Smooth muscle cell (in vitro differentiated cells): ENCODE measurements around the gene HTR1D. TPM values are rescaled to one million over a fixed set of nuclear protein-coding genes. Genes with fewer than 3 reads are reported as not detected.

Source experiments
- DNase-seq: peaks from one replicate; lab custom pipeline; 2025; ENCODE audit not compliant: unreplicated experiment; lab: John Stamatoyannopoulos, UW
- H2AFZ ChIP-seq: fragments of 200-600 bp; sonication (generic); 2 replicates; pipeline ENCODE4 v1.6.0; 2016; ENCODE audit warnings: antibody characterized with exemption, low read depth, mild to moderate bottlenecking
- H3F3A ChIP-seq: fragments of 200-600 bp; sonication (generic); 2 replicates; pipeline ENCODE4 v1.6.0; 2017; ENCODE audit warnings: antibody characterized with exemption, low read depth
- H3K27ac ChIP-seq: fragments of 200-600 bp; sonication (generic); 2 replicates; pipeline ENCODE4 v1.5.1; 2016; ENCODE audit warnings: low read depth, mild to moderate bottlenecking
- H3K27me3 ChIP-seq: fragments of 200-600 bp; sonication (generic); 2 replicates; pipeline ENCODE4 v1.6.1; 2016; ENCODE audit warnings: low read depth, mild to moderate bottlenecking
- H3K36me3 ChIP-seq: fragments of 200-600 bp; sonication (generic); 2 replicates; pipeline ENCODE4 v1.5.1; 2016; ENCODE audit warnings: low read depth
- H3K4me1 ChIP-seq: fragments of 200-600 bp; sonication (generic); 2 replicates; pipeline ENCODE4 v1.5.1; 2016; ENCODE audit warnings: low read depth
- H3K4me2 ChIP-seq: fragments of 200-600 bp; sonication (generic); 2 replicates; pipeline ENCODE4 v1.6.0; 2016; ENCODE audit warnings: mild to moderate bottlenecking
- H3K4me3 ChIP-seq: fragments of 200-600 bp; sonication (generic); 2 replicates; pipeline ENCODE4 v1.5.1; 2016; ENCODE audit warnings: mild to moderate bottlenecking
- H3K79me2 ChIP-seq: fragments of 200-600 bp; sonication (generic); 2 replicates; pipeline ENCODE4 v1.6.0; 2016; ENCODE audit warnings: low read depth, mild to moderate bottlenecking
- H3K9ac ChIP-seq: fragments of 200-600 bp; sonication (generic); 2 replicates; pipeline ENCODE4 v1.6.0; 2016; ENCODE audit warnings: low read depth
- H3K9me3 ChIP-seq: fragments of 200-600 bp; sonication (generic); replicated peaks from 2 replicates; pipeline ENCODE4 v1.5.1; 2016; ENCODE audit warnings: low read depth
- H4K20me1 ChIP-seq: fragments of 200-600 bp; sonication (generic); 2 replicates; pipeline ENCODE4 v1.6.0; 2016; ENCODE audit warnings: low read depth
- WGBS: methylation state at CpG from one replicate; pipeline ENCODE4 v1.1.7; 2016; ENCODE audit warnings: low lambda C conversion rate; 5-methylcytosine and 5-hydroxymethylcytosine counted together
- polyA plus RNA-seq: library from polyadenylated mRNA; unstranded; fragments of >200 nt; fragmentation: Nextera tagmentation; extraction: Ambion mirVana; gene quantifications from 2 replicates; pipeline ENCODE4 v1.2.1, GENCODE V29; 2016
- total RNA-seq: library from RNA; depleted of rRNA; stranded (reverse); fragments of >200 nt; gene quantifications from 2 replicates; pipeline ENCODE4 v1.2.3, GENCODE V29; 2014
- TF ChIP-seq, protein P1 (sequence below): fragments of 200-600 bp; sonication (generic); IDR thresholded peaks from 2 replicates; pipeline ENCODE4 v1.5.1; 2017; ENCODE audit warnings: borderline replicate concordance, mild to moderate bottlenecking, antibody characterized with exemption; ENCODE audit not compliant: insufficient read depth, poor library complexity, severe bottlenecking

HTR1D gene
- total and polyA plus RNA-seq, 2 experiments from 2014 or later = 0.26 to 1.1 TPM

DNA sequence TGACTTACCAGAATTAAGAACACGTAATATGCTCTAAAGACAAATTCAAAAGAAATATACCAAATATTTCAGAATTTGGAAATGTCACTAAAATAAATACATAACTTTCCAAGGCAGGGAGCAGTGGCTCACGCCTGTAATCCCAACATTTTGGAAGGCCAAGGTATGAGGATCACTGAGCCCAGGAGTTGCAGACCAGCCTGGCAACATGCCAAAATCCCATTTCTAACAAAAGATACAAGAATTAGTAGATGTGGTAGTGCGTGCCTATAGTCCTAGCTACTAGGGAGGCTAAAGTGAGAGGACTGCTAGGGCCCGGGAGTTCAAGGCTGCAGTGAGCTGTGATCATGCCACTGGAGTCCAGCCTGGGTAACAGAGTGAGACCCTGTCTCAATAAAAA lies 60.4 kb downstream of the HTR1D start:
- H3K4me3 ChIP-seq = no peak overlapping the region
- H2AFZ ChIP-seq = no peak overlapping the region
- peaks cover 100% of the 10 kb centered on the region for H3K79me2 ChIP-seq
- over 99% methylated on average over 4 of the region's 4 CpGs for WGBS
- no peaks in the 10 kb centered on the region for H3K27me3 ChIP-seq
- peaks cover 10% of the 10 kb centered on the region for H3F3A ChIP-seq
- no peak overlapping the region for H3K9ac ChIP-seq
- no peak overlapping the region for H3K4me2 ChIP-seq
- H3K36me3 ChIP-seq = no peaks in the 10 kb centered on the region
- H3K9me3 ChIP-seq = no peaks in the 10 kb centered on the region
- no peak overlapping the region for H3K27ac ChIP-seq
- no peaks in the 10 kb centered on the region for H3K4me1 ChIP-seq
- TF ChIP-seq, protein P1, sequence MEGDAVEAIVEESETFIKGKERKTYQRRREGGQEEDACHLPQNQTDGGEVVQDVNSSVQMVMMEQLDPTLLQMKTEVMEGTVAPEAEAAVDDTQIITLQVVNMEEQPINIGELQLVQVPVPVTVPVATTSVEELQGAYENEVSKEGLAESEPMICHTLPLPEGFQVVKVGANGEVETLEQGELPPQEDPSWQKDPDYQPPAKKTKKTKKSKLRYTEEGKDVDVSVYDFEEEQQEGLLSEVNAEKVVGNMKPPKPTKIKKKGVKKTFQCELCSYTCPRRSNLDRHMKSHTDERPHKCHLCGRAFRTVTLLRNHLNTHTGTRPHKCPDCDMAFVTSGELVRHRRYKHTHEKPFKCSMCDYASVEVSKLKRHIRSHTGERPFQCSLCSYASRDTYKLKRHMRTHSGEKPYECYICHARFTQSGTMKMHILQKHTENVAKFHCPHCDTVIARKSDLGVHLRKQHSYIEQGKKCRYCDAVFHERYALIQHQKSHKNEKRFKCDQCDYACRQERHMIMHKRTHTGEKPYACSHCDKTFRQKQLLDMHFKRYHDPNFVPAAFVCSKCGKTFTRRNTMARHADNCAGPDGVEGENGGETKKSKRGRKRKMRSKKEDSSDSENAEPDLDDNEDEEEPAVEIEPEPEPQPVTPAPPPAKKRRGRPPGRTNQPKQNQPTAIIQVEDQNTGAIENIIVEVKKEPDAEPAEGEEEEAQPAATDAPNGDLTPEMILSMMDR = no peak
- peaks cover 100% of the 10 kb centered on the region for H4K20me1 ChIP-seq
- no peak for DNase-seq

DNA sequence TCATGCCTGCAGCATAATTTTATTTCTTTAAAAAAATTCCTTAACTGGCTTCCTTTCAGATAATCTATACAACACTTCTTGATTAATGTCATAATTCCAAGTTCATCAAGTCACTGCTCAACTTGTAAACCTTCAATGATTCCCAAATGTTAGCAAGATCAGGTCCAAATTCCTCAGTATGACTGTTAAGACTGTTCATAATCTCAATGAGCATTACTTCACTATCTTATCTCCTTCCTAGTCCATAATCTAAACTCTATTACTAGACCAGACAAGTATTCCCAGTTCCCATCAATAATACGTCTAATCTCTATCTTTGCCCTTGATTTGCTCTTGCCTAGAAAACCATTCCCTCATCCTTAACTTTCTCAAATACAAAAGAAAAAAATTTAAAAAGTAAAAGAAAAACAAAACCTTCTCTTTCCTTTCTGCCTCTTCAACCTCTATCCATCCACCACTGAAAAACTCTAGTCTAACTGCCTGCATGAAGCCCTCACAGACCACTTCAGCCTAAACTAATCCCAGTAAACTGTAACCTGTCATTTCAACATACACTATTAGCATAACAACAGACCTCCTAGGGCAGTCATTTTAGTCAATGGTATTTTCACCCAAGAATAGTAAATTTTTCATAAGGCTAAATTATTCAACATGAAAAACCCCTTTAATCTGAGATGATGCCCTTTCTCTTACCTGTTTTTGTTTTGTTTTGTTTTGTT lies 64.2 kb downstream of the HTR1D start:
- no peak for DNase-seq
- H3K4me1 ChIP-seq = no peaks in the 10 kb centered on the region
- no peak overlapping the region for H2AFZ ChIP-seq
- no peak overlapping the region for H3K4me3 ChIP-seq
- H3K36me3 ChIP-seq = no peaks in the 10 kb centered on the region
- H3K9me3 ChIP-seq = no peaks in the 10 kb centered on the region
- H3K79me2 ChIP-seq = peaks cover 100% of the 10 kb centered on the region
- TF ChIP-seq, protein P1 = no peak
- 40% methylated on average over 1 of the region's 1 CpG for WGBS
- H3K27ac ChIP-seq = no peak overlapping the region
- peaks cover 10% of the 10 kb centered on the region for H3F3A ChIP-seq
- peaks cover 100% of the 10 kb centered on the region for H4K20me1 ChIP-seq
- H3K9ac ChIP-seq = no peak overlapping the region
- no peaks in the 10 kb centered on the region for H3K27me3 ChIP-seq
- H3K4me2 ChIP-seq = no peak overlapping the region

DNA sequence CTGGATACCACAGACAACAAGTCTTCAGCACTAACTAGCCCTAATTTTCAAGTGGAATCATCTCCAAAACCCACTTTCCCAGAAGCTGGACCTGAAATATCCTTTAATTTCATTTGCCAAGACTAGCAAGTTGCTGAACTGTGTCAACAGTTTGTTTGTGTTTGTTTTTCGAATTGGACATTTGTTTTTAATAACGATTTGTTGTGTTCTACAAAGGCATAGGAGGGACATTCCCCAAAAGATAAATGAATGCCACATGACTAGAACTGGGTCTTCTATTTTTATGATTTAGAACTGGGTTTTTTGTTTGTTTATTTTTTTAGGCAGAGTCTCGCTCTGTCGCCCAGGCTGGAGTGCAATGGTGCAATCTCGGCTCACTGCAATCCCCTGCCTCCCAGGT lies 66.6 kb downstream of the HTR1D start:
- no peaks in the 10 kb centered on the region for H3K9me3 ChIP-seq
- H3K27ac ChIP-seq = no peak overlapping the region
- H3K27me3 ChIP-seq = no peaks in the 10 kb centered on the region
- H3K4me3 ChIP-seq = no peak overlapping the region
- H3K36me3 ChIP-seq = no peaks in the 10 kb centered on the region
- TF ChIP-seq, protein P1 = no peak
- 92% methylated on average over 5 of the region's 5 CpGs for WGBS
- H3F3A ChIP-seq = peaks cover 10% of the 10 kb centered on the region
- peaks cover 100% of the 10 kb centered on the region for H3K79me2 ChIP-seq
- H4K20me1 ChIP-seq = peaks cover 100% of the 10 kb centered on the region
- DNase-seq = no peak
- H2AFZ ChIP-seq = no peak overlapping the region
- no peak overlapping the region for H3K9ac ChIP-seq
- H3K4me1 ChIP-seq = no peaks in the 10 kb centered on the region
- no peak overlapping the region for H3K4me2 ChIP-seq

DNA sequence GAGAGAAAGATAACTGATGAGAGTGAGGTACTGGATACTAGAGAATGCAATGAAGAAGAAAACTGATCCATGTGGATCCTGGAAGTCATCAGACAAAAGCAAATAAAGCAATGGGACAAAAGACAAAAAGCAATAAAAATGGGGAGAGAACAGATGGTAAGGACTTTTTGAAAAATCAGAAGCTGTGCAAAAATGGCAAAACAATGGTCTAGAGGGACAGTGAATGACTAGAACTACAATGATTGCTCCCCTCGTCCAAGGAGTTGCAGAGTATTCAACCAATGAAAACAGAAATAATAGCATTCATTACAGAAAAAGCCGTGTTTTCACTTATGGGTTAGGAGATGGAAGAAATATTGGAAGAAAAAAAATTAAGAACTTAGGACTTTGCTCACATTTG lies 67.2 kb downstream of the HTR1D start:
- Histone ChIP-seq H3K9ac (no peak overlapping the region), H3F3A (peaks cover 7% of the 10 kb centered on the region), H3K9me3 (no peaks in the 10 kb centered on the region), H3K36me3 (no peaks in the 10 kb centered on the region), H3K27ac (no peak overlapping the region), H3K79me2 (peaks cover 100% of the 10 kb centered on the region), H3K27me3 (no peaks in the 10 kb centered on the region), H4K20me1 (peaks cover 100% of the 10 kb centered on the region), H3K4me2 (no peak overlapping the region), H2AFZ (no peak overlapping the region), H3K4me1 (no peaks in the 10 kb centered on the region), H3K4me3 (no peak overlapping the region)
- DNase-seq = no peak
- 96% methylated on average over 2 of the region's 2 CpGs for WGBS
- TF ChIP-seq, protein P1 = no peak
